WTC11 (cell line): Measurements from ENCODE around the gene ENTREP1. TPM values are rescaled to one million over a fixed set of nuclear protein-coding genes. Genes with fewer than 3 reads are reported as not detected.

Experiments used
- ATAC-seq: fragments of 200-7000 bp; cut with Tn5 transposase; 2 replicates; pipeline ENCODE4 v1.10.0; 2021; ENCODE audit warnings: mild to moderate bottlenecking, moderate library complexity
- CTCF ChIA-PET: fragments of 300-600 bp; sonication (Branson Sonifier 250); formaldehyde crosslinking; loops from one replicate; lab custom pipeline; 2021; ENCODE audit warnings: antibody characterized with exemption; lab: Charles Lee
- POLR2A ChIA-PET: fragments of 350-600 bp; sonication (Branson Sonifier 250); formaldehyde crosslinking; loops from one replicate; lab custom pipeline; 2021; ENCODE audit warnings: antibody characterized with exemption; lab: Charles Lee
- DNase-seq: peaks from one replicate; pipeline ENCODE4 v3.0.0; 2021; ENCODE audit warnings: low spot score
- H3K27ac Mint-ChIP-seq: 2 replicates; pipeline ENCODE4 v1.8.0; 2021; ENCODE audit warnings: mixed read lengths
- H3K27me3 Mint-ChIP-seq: 2 replicates; pipeline ENCODE4 v1.8.0; 2021; ENCODE audit warnings: low read depth, mild to moderate bottlenecking, moderate library complexity, mixed read lengths
- H3K36me3 Mint-ChIP-seq: 2 replicates; pipeline ENCODE4 v1.8.0; 2021; ENCODE audit warnings: mixed read lengths
- H3K4me1 Mint-ChIP-seq: 2 replicates; pipeline ENCODE4 v1.8.0; 2022; ENCODE audit warnings: mixed read lengths
- H3K4me3 Mint-ChIP-seq: 2 replicates; pipeline ENCODE4 v1.8.0; 2021; ENCODE audit warnings: mild to moderate bottlenecking, moderate library complexity, mixed read lengths
- H3K9me3 Mint-ChIP-seq: 2 replicates; pipeline ENCODE4 v1.8.0; 2021; ENCODE audit warnings: mixed read lengths
- AFF4 ChIP-seq: sonication (generic); formaldehyde crosslinking; IDR thresholded peaks from 2 replicates; pipeline ENCODE4 v1.8.1; 2023; ENCODE audit warnings: mild to moderate bottlenecking, missing genetic modification reagents, borderline replicate concordance
- CREB1 ChIP-seq: sonication (generic); formaldehyde crosslinking; IDR thresholded peaks from 2 replicates; pipeline ENCODE4 v1.8.0; 2023; ENCODE audit warnings: mild to moderate bottlenecking, missing genetic modification reagents
- CREM ChIP-seq: sonication (generic); formaldehyde crosslinking; IDR thresholded peaks from 2 replicates; pipeline ENCODE4 v1.8.1; 2022; ENCODE audit warnings: mild to moderate bottlenecking, missing genetic modification reagents, moderate library complexity
- GRHL2 ChIP-seq: fragments of 250-450 bp; sonication (Bioruptor Pico); IDR thresholded peaks from 2 replicates; pipeline ENCODE4 v1.8.0; 2022; ENCODE audit warnings: mild to moderate bottlenecking, moderate library complexity; ENCODE audit not compliant: insufficient replicate concordance, severe bottlenecking
- HMGA2 ChIP-seq: fragments of 250-450 bp; sonication (Bioruptor Pico); IDR thresholded peaks from 2 replicates; pipeline ENCODE4 v1.4.0; 2021; ENCODE audit warnings: mild to moderate bottlenecking, moderate library complexity
- IRF2 ChIP-seq: sonication (generic); formaldehyde crosslinking; IDR thresholded peaks from 2 replicates; pipeline ENCODE4 v1.8.0; 2022; ENCODE audit warnings: low read depth, missing genetic modification reagents, borderline replicate concordance
- JUN ChIP-seq: sonication (generic); formaldehyde crosslinking; IDR thresholded peaks from 2 replicates; pipeline ENCODE4 v1.8.0; 2023; ENCODE audit warnings: mild to moderate bottlenecking, missing genetic modification reagents
- MAX ChIP-seq: sonication (generic); formaldehyde crosslinking; IDR thresholded peaks from 2 replicates; pipeline ENCODE4 v1.8.0; 2022; ENCODE audit warnings: mild to moderate bottlenecking, missing genetic modification reagents
- MXD4 ChIP-seq: fragments of 250-450 bp; sonication (Bioruptor Pico); IDR thresholded peaks from 2 replicates; pipeline ENCODE4 v1.8.0; 2021; ENCODE audit warnings: mild to moderate bottlenecking, moderate library complexity, borderline replicate concordance
- MYBL2 ChIP-seq: sonication (generic); formaldehyde crosslinking; IDR thresholded peaks from 2 replicates; pipeline ENCODE4 v1.8.1; 2023; ENCODE audit warnings: mild to moderate bottlenecking, moderate library complexity, missing genetic modification reagents
- PRRX2 ChIP-seq: fragments of 250-450 bp; sonication (Bioruptor Pico); IDR thresholded peaks from 2 replicates; pipeline ENCODE4 v1.8.0; 2021; ENCODE audit warnings: mild to moderate bottlenecking
- RORB ChIP-seq: fragments of 250-450 bp; sonication (Bioruptor Pico); IDR thresholded peaks from 2 replicates; pipeline ENCODE4 v1.9.0; 2021; ENCODE audit warnings: mild to moderate bottlenecking
- SMAD3 ChIP-seq: sonication (generic); formaldehyde crosslinking; IDR thresholded peaks from 2 replicates; pipeline ENCODE4 v1.8.0; 2022; ENCODE audit warnings: missing genetic modification reagents, mild to moderate bottlenecking, borderline replicate concordance
- SMAD4 ChIP-seq: sonication (generic); formaldehyde crosslinking; IDR thresholded peaks from 2 replicates; pipeline ENCODE4 v1.8.0; 2022; ENCODE audit warnings: mild to moderate bottlenecking, missing genetic modification reagents
- TEAD4 ChIP-seq: sonication (generic); formaldehyde crosslinking; IDR thresholded peaks from 2 replicates; pipeline ENCODE4 v1.8.0; 2022; ENCODE audit warnings: mild to moderate bottlenecking, missing genetic modification reagents
- total RNA-seq: library from RNA; stranded (reverse); gene quantifications from 3 replicates; pipeline ENCODE4 v1.2.3, GENCODE V29; 2021
- TF ChIP-seq, protein P1 (sequence below): sonication (generic); formaldehyde crosslinking; IDR thresholded peaks from 2 replicates; pipeline ENCODE4 v1.8.1; 2022; ENCODE audit warnings: mild to moderate bottlenecking, moderate library complexity, missing genetic modification reagents
- TF ChIP-seq, protein P2 (sequence below): sonication (generic); formaldehyde crosslinking; IDR thresholded peaks from 2 replicates; pipeline ENCODE4 v1.8.0; 2022; ENCODE audit warnings: missing genetic modification reagents
- TF ChIP-seq, protein P3 (sequence below): fragments of 250-450 bp; sonication (Bioruptor Pico); IDR thresholded peaks from 2 replicates; pipeline ENCODE4 v1.9.0; 2021; ENCODE audit warnings: moderate library complexity, mild to moderate bottlenecking, inconsistent platforms, borderline replicate concordance

Gene ENTREP1
- total RNA-seq, 1 experiment from 2014 or later = 22.4 TPM

DNA sequence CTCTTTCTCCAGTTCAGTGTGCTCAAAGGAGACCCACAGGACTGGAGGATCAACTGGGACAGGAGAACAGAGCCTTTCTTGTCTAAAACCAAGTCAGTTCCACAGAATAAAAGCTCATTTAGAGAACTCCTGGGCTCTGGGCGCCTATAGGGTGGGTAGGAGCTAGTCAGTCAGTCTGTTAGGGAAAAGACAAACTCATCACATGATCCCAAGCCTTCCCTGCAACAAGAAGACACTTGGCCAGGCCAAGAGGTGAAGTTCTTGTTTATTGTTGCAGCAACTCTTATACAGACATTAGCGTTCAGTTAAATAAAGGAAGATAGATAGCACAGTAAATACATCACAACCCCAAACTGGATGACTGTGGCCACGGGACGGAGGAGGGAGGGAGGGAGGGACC lies 102.3 kb downstream of the ENTREP1 start:
- peaks cover 19% of the 10 kb centered on the region for H3K9me3 Mint-ChIP-seq

DNA sequence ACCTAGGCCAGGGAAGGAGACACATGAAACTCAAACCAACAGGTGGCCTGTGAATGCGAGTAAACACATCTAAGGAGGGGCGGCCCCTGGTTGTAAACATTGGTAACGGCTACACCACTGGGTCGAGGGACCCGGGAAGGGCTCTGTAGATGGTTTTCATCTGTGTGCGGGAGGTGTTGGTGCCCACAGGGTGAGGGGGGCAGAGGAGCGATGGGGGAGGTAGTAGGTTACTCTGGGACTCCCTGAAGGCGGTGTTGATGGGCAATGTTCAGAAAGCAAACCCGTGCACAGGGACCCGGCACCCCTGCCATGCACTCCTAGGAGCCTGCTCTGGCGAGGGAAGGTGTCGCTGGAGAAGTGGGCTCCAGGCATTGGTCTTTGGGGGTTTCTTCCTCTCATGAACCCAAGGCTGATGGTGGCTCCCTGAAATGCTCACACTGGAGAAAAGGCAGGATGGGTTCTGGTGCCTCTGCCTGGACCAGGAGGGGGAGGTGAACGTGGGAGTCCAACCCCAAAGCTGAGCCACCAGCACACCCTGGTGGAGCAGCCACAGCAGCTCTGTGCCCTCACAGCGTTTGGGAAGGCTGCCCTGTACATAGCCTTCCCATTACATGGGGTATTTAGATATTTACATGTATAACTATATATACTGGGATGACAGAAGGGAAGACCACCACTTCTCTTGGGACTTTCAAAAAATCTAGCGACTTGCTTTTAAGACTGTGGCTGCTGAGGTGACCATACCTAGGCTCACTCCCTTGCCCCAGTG lies 103.2 kb downstream of the ENTREP1 start:
- TF ChIP-seq AFF4 (no peak), JUN (CRISPR knock-in tag) (no peak), HMGA2 (CRISPR knock-in tag) (no peak), TEAD4 (no peak), SMAD3 (CRISPR knock-in tag) (no peak), MAX (CRISPR knock-in tag) (no peak), SMAD4 (CRISPR knock-in tag) (no peak)
- POLR2A ChIA-PET = no interaction called here
- peaks cover 19% of the 10 kb centered on the region for H3K9me3 Mint-ChIP-seq
- no peak for DNase-seq
- H3K27me3 Mint-ChIP-seq = peaks cover 2% of the 10 kb centered on the region; the same call in 1 of the 2 replicates
- CTCF ChIA-PET = interaction anchor here (0.5 to 1.4 kb wide), 3 partner anchors 118 to 685 kb away, joined by 3 read pairs; no protein-coding TSS in a partner anchor
- peaks cover 7% of the 10 kb centered on the region for H3K4me1 Mint-ChIP-seq
- H3K4me3 Mint-ChIP-seq = no peak overlapping the region
- peaks cover 15% of the 10 kb centered on the region for H3K36me3 Mint-ChIP-seq
- no peak overlapping the region for H3K27ac Mint-ChIP-seq
- ATAC-seq = no peak

More for the DNA sequence above, 102.3 kb downstream of the ENTREP1 start:
- ATAC-seq = no peak
- no peak for DNase-seq
- Mint-ChIP-seq H3K4me1 (peaks cover 7% of the 10 kb centered on the region), H3K4me3 (no peak overlapping the region), H3K27ac (no peak overlapping the region), H3K36me3 (peaks cover 15% of the 10 kb centered on the region), H3K27me3 (no peaks in the 10 kb centered on the region)
- CTCF ChIA-PET = no interaction called here
- POLR2A ChIA-PET = interaction anchor here (0.5 kb wide), 1 partner anchor 646 kb away, joined by 3 read pairs; no protein-coding TSS in a partner anchor
- TF ChIP-seq, protein P1, sequence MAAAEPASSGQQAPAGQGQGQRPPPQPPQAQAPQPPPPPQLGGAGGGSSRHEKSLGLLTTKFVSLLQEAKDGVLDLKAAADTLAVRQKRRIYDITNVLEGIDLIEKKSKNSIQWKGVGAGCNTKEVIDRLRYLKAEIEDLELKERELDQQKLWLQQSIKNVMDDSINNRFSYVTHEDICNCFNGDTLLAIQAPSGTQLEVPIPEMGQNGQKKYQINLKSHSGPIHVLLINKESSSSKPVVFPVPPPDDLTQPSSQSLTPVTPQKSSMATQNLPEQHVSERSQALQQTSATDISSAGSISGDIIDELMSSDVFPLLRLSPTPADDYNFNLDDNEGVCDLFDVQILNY = no peak
- TF ChIP-seq MYBL2 (CRISPR knock-in tag) (no peak), CREM (CRISPR knock-in tag) (no peak), CREB1 (CRISPR knock-in tag) (no peak), RORB (CRISPR knock-in tag) (no peak)

- H3K4me1 Mint-ChIP-seq = peaks cover 7% of the 10 kb centered on the region
- ChIA-PET POLR2A (no interaction called here), CTCF (interaction anchor here (1.4 kb wide), 1 partner anchor 119 kb away, joined by 3 read pairs; no protein-coding TSS in a partner anchor)
- DNase-seq = no peak
- H3K9me3 Mint-ChIP-seq = peaks cover 19% of the 10 kb centered on the region
- no peak overlapping the region for H3K4me3 Mint-ChIP-seq
- H3K36me3 Mint-ChIP-seq = peaks cover 15% of the 10 kb centered on the region
- H3K27ac Mint-ChIP-seq = no peak overlapping the region
- ATAC-seq = no peak
- H3K27me3 Mint-ChIP-seq = peaks cover 2% of the 10 kb centered on the region; the same call in 1 of the 2 replicates
- TF ChIP-seq IRF2 (CRISPR knock-in tag) (no peak), PRRX2 (CRISPR knock-in tag) (no peak), AFF4 (no peak), MXD4 (no peak), GRHL2 (CRISPR knock-in tag) (no peak)
- TF ChIP-seq, protein P2, sequence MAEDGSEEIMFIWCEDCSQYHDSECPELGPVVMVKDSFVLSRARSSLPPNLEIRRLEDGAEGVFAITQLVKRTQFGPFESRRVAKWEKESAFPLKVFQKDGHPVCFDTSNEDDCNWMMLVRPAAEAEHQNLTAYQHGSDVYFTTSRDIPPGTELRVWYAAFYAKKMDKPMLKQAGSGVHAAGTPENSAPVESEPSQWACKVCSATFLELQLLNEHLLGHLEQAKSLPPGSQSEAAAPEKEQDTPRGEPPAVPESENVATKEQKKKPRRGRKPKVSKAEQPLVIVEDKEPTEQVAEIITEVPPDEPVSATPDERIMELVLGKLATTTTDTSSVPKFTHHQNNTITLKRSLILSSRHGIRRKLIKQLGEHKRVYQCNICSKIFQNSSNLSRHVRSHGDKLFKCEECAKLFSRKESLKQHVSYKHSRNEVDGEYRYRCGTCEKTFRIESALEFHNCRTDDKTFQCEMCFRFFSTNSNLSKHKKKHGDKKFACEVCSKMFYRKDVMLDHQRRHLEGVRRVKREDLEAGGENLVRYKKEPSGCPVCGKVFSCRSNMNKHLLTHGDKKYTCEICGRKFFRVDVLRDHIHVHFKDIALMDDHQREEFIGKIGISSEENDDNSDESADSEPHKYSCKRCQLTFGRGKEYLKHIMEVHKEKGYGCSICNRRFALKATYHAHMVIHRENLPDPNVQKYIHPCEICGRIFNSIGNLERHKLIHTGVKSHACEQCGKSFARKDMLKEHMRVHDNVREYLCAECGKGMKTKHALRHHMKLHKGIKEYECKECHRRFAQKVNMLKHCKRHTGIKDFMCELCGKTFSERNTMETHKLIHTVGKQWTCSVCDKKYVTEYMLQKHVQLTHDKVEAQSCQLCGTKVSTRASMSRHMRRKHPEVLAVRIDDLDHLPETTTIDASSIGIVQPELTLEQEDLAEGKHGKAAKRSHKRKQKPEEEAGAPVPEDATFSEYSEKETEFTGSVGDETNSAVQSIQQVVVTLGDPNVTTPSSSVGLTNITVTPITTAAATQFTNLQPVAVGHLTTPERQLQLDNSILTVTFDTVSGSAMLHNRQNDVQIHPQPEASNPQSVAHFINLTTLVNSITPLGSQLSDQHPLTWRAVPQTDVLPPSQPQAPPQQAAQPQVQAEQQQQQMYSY (CRISPR knock-in tag) = no peak
- TF ChIP-seq, protein P3, sequence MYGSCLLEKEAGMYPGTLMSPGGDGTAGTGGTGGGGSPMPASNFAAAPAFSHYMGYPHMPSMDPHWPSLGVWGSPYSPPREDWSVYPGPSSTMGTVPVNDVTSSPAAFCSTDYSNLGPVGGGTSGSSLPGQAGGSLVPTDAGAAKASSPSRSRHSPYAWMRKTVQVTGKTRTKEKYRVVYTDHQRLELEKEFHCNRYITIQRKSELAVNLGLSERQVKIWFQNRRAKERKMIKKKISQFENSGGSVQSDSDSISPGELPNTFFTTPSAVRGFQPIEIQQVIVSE = no peak
These were observed 104.3 kb downstream of the ENTREP1 start for GRCh38 chr9:69429281-69429680.
